ENCODE data around the gene MAP3K4.
"Not testable (repeated sequence)": the region's sequence is repeated elsewhere in the genome, so short reads cannot be mapped to it uniquely, and the experiment has no call there.

Gene MAP3K4

GRCh38 chr6:160979061-160979708 lies 12.4 kb upstream of the MAP3K4 start:
- Histone ChIP-seq H3K27me3 (peaks cover 5% of the 10 kb centered on the region), H3K27ac (no peak overlapping the region), H3K4me1 (ENCODE audit: control insufficient read depth in 1 of 2, insufficient read depth in 1 of 2, low read depth in 1 of 2, low read length in 1 of 2) (no peaks in the 10 kb centered on the region), H3K36me3 (no peaks in the 10 kb centered on the region), H3K4me3 (ENCODE audit: low read depth in 1 of 2, low read length in 1 of 2) (no peak overlapping the region), H3K9me3 (peaks cover 11% of the 10 kb centered on the region)
- no peak for TF ChIP-seq CTCF (IDR thresholded peaks at IDR 0.05)

GRCh38 chr6:160983377-160983948 lies 8.1 kb upstream of the MAP3K4 start:
- H3K4me1 ChIP-seq (ENCODE audit: control insufficient read depth in 1 of 2, insufficient read depth in 1 of 2, low read depth in 1 of 2, low read length in 1 of 2); H3K4me3 ChIP-seq (ENCODE audit: low read depth in 1 of 2, low read length in 1 of 2); H3K36me3 ChIP-seq; H3K27ac ChIP-seq: not testable (repeated sequence)
- Histone ChIP-seq H3K27me3 (peaks cover 14% of the 10 kb centered on the region), H3K9me3 (peaks cover 11% of the 10 kb centered on the region)

GRCh38 chr6:160986851-160987250 lies 4.7 kb upstream of the MAP3K4 start:
- Histone ChIP-seq H3K4me1 (ENCODE audit: control insufficient read depth in 1 of 2, insufficient read depth in 1 of 2, low read depth in 1 of 2, low read length in 1 of 2) (peaks cover 5 to 7% of the 10 kb centered on the region in 2 experiments), H3K4me3 (ENCODE audit: low read depth in 1 of 2, low read length in 1 of 2) (no peak overlapping the region), H3K9me3 (peaks cover 11% of the 10 kb centered on the region), H3K27ac (no peak overlapping the region), H3K27me3 (peaks cover 37% of the 10 kb centered on the region), H3K36me3 (no peaks in the 10 kb centered on the region)
- no peak for TF ChIP-seq CTCF (IDR thresholded peaks at IDR 0.05)

GRCh38 chr6:160987265-160987664 lies 4.3 kb upstream of the MAP3K4 start:
- Histone ChIP-seq H3K36me3 (no peaks in the 10 kb centered on the region), H3K4me3 (ENCODE audit: low read depth in 1 of 2, low read length in 1 of 2) (no peak overlapping the region), H3K4me1 (ENCODE audit: control insufficient read depth in 1 of 2, insufficient read depth in 1 of 2, low read depth in 1 of 2, low read length in 1 of 2) (peaks cover 7 to 9% of the 10 kb centered on the region in 2 experiments), H3K27me3 (peaks cover 37% of the 10 kb centered on the region), H3K9me3 (peaks cover 11% of the 10 kb centered on the region), H3K27ac (no peak overlapping the region)
- TF ChIP-seq CTCF (IDR thresholded peaks at IDR 0.05), result no peak

- peaks cover 14 to 16% of the 10 kb centered on the region in 2 experiments for H3K4me1 ChIP-seq (ENCODE audit: control insufficient read depth in 1 of 2, insufficient read depth in 1 of 2, low read depth in 1 of 2, low read length in 1 of 2)
- H3K9me3 ChIP-seq, result no peaks in the 10 kb centered on the region
- peak overlapping the region; percentile 65 to 84 for H3K4me3 ChIP-seq (ENCODE audit: low read depth in 1 of 2, low read length in 1 of 2)
- peak overlapping the region; percentile 55 for H3K27ac ChIP-seq
- no peaks in the 10 kb centered on the region for H3K36me3 ChIP-seq
- TF ChIP-seq CTCF (IDR thresholded peaks at IDR 0.05), result no peak
- peaks cover 37% of the 10 kb centered on the region for H3K27me3 ChIP-seq
Observed at GRCh38 chr6:160990847-160991405, 643 bp upstream of the MAP3K4 start.

All from neutrophil (primary cell).